Chondrocyte (in vitro differentiated cells): ENCODE data around the gene SLF2. TPM values are rescaled to one million over a fixed set of nuclear protein-coding genes. Genes with fewer than 3 reads are reported as not detected.
A peak's percentile ranks its signal among the peaks of the same experiment; 100 is the strongest.

Source experiments
- DNase-seq: peaks from one replicate; pipeline ENCODE4 v3.0.0; 2021; ENCODE audit warnings: mixed read lengths, low spot score
- H3K27ac Mint-ChIP-seq: one replicate; pipeline ENCODE4 v1.8.0; 2021; ENCODE audit warnings: mild to moderate bottlenecking, moderate library complexity, mixed read lengths; ENCODE audit not compliant: unreplicated experiment
- H3K27me3 Mint-ChIP-seq: 2 replicates; pipeline ENCODE4 v1.8.0; 2021; ENCODE audit warnings: low read depth, mixed read lengths
- H3K36me3 Mint-ChIP-seq: 2 replicates; pipeline ENCODE4 v1.8.0; 2021; ENCODE audit warnings: low read depth, mixed read lengths
- H3K4me1 Mint-ChIP-seq: 2 replicates; pipeline ENCODE4 v1.8.0; 2021; ENCODE audit warnings: low read depth, mild to moderate bottlenecking, mixed read lengths
- H3K4me3 Mint-ChIP-seq: one replicate; pipeline ENCODE4 v1.8.0; 2021; ENCODE audit warnings: mild to moderate bottlenecking, moderate library complexity, mixed read lengths; ENCODE audit not compliant: unreplicated experiment
- H3K9me3 Mint-ChIP-seq: 2 replicates; pipeline ENCODE4 v1.8.0; 2021; ENCODE audit warnings: low read depth, mixed read lengths
- CTCF ChIP-seq: fragments of 200-600 bp; sonication (generic); IDR thresholded peaks from 2 replicates; pipeline ENCODE4 v1.5.0; 2021; ENCODE audit warnings: antibody characterized with exemption, mild to moderate bottlenecking, moderate library complexity
- total RNA-seq: library from RNA; stranded (reverse); gene quantifications from 3 replicates; pipeline ENCODE4 v1.2.1, GENCODE V29; 2021

The SLF2 gene
- total RNA-seq, 1 donor from 2014 or later: 20.6 TPM

DNA sequence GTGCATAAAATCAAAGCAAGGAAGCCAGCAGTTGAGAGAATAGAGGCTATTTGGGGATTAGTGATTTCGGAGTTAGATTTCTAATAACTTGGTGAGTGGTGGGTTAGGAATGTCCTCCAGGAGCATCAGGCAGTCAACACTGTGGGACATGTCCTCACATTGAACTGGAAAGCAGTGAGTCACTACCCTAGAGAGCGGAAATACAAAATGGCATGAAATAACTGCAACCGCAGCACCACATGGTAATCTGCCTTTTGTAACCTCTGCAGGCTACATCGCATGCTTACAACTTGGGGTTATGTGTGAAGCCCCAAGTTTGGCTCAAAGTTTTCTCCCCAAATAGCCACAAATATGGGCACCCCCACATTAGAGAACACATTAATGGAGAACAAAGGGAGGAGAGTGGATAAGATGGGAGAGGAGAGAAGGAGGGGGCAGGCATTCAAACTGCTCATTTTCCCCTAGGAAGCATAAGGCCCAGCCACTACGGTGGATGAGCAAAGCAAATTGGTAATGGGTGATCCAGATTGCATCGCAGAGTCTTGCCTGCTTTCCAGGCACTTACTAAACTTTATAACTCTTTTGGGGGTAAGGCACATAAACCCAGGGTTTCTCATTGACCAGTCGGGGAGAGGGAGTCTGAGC, 22.0 kb upstream of the SLF2 start:
- DNase-seq: no peak
- Mint-ChIP-seq H3K4me3 (no peak overlapping the region), H3K4me1 (peaks cover 18% of the 10 kb centered on the region), H3K9me3 (no peaks in the 10 kb centered on the region), H3K27me3 (peaks cover 17% of the 10 kb centered on the region), H3K27ac (peak overlapping the region; percentile 85), H3K36me3 (no peaks in the 10 kb centered on the region)
- no peak for TF ChIP-seq CTCF

GRCh38 chr10:100894033-100894432, 18.7 kb upstream of the SLF2 start:
- Mint-ChIP-seq H3K4me1 (peaks cover 18% of the 10 kb centered on the region), H3K9me3 (no peaks in the 10 kb centered on the region), H3K27me3 (peaks cover 7% of the 10 kb centered on the region), H3K27ac (no peak overlapping the region), H3K4me3 (no peak overlapping the region), H3K36me3 (no peaks in the 10 kb centered on the region)
- TF ChIP-seq CTCF: no peak
- DNase-seq: no peak

DNA sequence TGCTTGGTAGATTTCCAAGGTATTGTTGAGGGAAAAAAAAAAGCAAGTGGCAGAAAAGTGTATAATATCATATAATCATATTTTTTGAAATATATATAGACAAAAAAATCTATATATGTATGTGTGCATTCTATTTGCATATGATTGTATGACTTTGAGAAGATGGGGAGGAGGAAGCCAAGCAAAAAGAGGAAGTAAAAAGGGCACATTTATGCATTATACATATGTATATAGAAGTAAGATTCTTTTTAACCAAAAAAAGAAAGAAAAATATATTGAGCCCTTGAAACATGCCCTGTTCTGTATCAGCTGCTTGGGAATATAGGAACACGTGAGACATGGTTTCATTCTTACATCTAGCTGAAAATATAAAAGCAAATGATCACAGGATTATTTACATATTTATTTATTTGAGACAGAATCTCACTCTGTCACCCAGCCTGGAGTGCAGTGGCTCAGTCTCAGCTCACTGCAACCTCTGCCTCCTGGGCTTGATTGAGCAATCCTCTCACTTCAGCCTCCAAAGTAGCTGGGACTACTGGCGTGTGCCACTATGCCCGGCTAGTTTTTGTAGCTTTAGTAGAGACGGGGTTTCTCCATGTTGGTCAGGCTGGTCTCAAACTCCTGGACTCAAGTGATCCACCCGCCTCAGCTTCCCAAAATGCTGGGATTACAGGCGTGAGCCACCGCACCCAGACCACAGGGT, 18.0 kb upstream of the SLF2 start:
- no peak for TF ChIP-seq CTCF
- Mint-ChIP-seq H3K9me3 (no peaks in the 10 kb centered on the region), H3K36me3 (no peaks in the 10 kb centered on the region), H3K27ac (no peak overlapping the region), H3K27me3 (peaks cover 7% of the 10 kb centered on the region), H3K4me3 (no peak overlapping the region), H3K4me1 (peaks cover 15% of the 10 kb centered on the region)
- no peak for DNase-seq

DNA sequence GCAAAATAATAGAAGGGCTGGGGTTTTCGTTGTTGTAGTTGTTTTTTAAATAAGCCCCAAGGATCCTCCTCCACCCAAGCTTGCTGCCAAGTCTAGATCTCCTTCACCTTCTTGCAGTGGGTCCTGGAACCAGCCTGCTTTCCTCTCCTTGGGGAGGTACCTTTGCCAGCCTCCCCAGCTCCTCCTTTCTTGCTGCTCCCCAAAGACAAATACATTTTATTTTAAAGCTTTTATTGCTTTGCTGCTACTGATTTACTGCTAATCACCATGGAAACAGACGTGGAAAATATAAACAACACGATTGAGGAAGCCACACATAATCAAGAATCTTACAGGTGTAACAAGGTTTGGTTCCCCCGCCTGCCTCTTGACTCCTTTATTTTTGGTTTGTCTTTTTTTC, 17.4 kb upstream of the SLF2 start:
- DNase-seq: no peak
- no peaks in the 10 kb centered on the region for H3K9me3 Mint-ChIP-seq
- no peaks in the 10 kb centered on the region for H3K36me3 Mint-ChIP-seq
- peaks cover 8% of the 10 kb centered on the region for H3K27me3 Mint-ChIP-seq
- no peak for TF ChIP-seq CTCF
- H3K27ac Mint-ChIP-seq: no peak overlapping the region
- no peak overlapping the region for H3K4me3 Mint-ChIP-seq
- peaks cover 9% of the 10 kb centered on the region for H3K4me1 Mint-ChIP-seq

GRCh38 chr10:100895896-100896295, 16.9 kb upstream of the SLF2 start:
- TF ChIP-seq CTCF: no peak
- Mint-ChIP-seq H3K4me1 (peaks cover 4% of the 10 kb centered on the region), H3K9me3 (no peaks in the 10 kb centered on the region), H3K27me3 (peaks cover 8% of the 10 kb centered on the region), H3K4me3 (no peak overlapping the region), H3K27ac (no peak overlapping the region), H3K36me3 (no peaks in the 10 kb centered on the region)
- no peak for DNase-seq
